BLaER1 (cell line): Measurements from ENCODE around the gene CNIH3.
"Not testable (repeated sequence)": the region's sequence is repeated elsewhere in the genome, so short reads cannot be mapped to it uniquely, and the experiment has no call there.

Experiments
- H3K27ac ChIP-seq: shearing (Covaris generic); formaldehyde crosslinking; 2 replicates; pipeline ENCODE4 v1.8.1; 2022
- H3K27me3 ChIP-seq: shearing (Covaris generic); formaldehyde crosslinking; 2 replicates; pipeline ENCODE4 v1.8.1; 2022
- H3K36me3 ChIP-seq: shearing (Covaris generic); formaldehyde crosslinking; 2 replicates; pipeline ENCODE4 v1.8.1; 2022
- H3K4me1 ChIP-seq: shearing (Covaris generic); formaldehyde crosslinking; 2 replicates; pipeline ENCODE4 v1.8.1; 2022
- H3K4me2 ChIP-seq: shearing (Covaris generic); formaldehyde crosslinking; 2 replicates; pipeline ENCODE4 v1.8.1; 2022
- H3K4me3 ChIP-seq: shearing (Covaris generic); formaldehyde crosslinking; 2 replicates; pipeline ENCODE4 v1.8.1; 2022
- H3K9ac ChIP-seq: shearing (Covaris generic); formaldehyde crosslinking; 2 replicates; pipeline ENCODE4 v1.8.1; 2022
- H3K9me3 ChIP-seq: shearing (Covaris generic); formaldehyde crosslinking; 2 replicates; pipeline ENCODE4 v1.8.1; 2022
- H4K20me1 ChIP-seq: shearing (Covaris generic); formaldehyde crosslinking; 2 replicates; pipeline ENCODE4 v1.8.1; 2022
- Cebpa-rat ChIP-seq: shearing (Covaris generic); IDR thresholded peaks from 2 replicates; pipeline ENCODE4 v1.8.1; 2022

CNIH3 gene

DNA sequence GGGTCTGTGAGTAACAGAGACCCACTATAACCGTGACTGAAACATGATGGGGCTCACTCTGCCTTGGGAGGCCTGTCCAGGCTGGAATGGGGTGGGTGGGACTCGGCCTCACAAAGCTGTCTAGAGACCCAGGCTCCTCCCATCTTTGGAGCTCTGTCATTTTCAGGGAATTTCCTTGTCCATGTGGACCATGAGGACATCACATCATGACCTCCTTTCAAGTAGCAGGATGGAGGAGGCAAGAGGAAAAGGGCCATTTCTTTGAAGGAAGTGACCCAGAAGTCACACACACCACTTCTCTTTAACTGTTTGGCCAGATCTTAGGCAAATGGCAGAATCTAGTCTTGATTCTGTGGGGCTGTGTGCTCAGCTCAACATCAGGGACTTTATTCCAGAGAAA lies 79.9 kb downstream of the CNIH3 start:
- H3K4me3 ChIP-seq, result no peak overlapping the region
- no peaks in the 10 kb centered on the region for H3K27me3 ChIP-seq
- no peaks in the 10 kb centered on the region for H3K4me1 ChIP-seq
- H3K4me2 ChIP-seq, result no peak overlapping the region
- TF ChIP-seq Cebpa-rat, result no peak
- H3K9me3 ChIP-seq, result no peaks in the 10 kb centered on the region
- no peaks in the 10 kb centered on the region for H3K36me3 ChIP-seq
- no peak overlapping the region for H3K27ac ChIP-seq
- H3K9ac ChIP-seq, result no peak overlapping the region
- H4K20me1 ChIP-seq, result no peaks in the 10 kb centered on the region

DNA sequence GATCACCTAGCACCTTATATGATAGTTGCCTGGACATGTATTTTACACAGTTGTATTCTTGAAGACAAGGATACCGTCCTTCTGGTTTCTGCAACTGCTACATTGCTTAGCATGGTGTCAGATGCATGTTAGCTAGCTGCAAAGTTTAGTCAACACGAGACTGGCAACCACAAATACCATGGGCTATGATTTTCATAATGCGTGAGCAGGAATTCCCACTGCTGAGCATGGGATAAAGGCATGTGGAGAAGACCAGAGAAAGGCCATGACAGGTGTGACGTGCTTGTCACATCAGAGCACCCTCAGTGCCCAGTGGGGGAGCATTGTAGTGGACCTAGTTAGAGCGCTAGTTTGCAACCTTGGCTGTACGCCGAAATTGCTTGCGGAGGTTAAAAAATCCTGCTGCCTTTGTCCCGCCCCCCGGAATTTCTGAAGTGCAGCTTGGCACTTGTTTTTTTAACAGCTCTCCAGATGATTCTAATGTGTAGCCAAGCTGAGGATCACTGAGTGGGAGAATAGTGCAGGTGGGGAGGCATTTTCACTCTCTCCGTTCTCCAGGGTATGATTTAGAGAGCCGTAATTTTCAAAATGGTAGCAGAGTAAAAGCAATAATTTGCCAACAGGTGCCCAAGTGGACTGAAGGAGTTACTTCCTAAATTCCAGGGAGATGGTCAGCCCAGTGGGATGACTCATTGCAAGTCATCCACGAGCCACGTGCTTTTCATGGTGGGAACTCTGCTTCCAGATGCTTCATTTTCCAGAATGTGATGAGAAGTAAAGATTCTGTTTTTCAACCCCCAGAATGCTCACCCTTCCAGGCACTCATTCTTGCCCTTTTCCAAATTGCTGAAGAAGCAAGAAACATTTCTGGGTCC lies 81.0 kb downstream of the CNIH3 start:
- H3K27me3 ChIP-seq, result no peaks in the 10 kb centered on the region
- no peak overlapping the region for H3K9ac ChIP-seq
- TF ChIP-seq Cebpa-rat, result no peak
- no peaks in the 10 kb centered on the region for H4K20me1 ChIP-seq
- no peaks in the 10 kb centered on the region for H3K9me3 ChIP-seq
- no peaks in the 10 kb centered on the region for H3K36me3 ChIP-seq
- no peak overlapping the region for H3K4me2 ChIP-seq
- no peaks in the 10 kb centered on the region for H3K4me1 ChIP-seq
- no peak overlapping the region for H3K27ac ChIP-seq
- H3K4me3 ChIP-seq, result no peak overlapping the region

DNA sequence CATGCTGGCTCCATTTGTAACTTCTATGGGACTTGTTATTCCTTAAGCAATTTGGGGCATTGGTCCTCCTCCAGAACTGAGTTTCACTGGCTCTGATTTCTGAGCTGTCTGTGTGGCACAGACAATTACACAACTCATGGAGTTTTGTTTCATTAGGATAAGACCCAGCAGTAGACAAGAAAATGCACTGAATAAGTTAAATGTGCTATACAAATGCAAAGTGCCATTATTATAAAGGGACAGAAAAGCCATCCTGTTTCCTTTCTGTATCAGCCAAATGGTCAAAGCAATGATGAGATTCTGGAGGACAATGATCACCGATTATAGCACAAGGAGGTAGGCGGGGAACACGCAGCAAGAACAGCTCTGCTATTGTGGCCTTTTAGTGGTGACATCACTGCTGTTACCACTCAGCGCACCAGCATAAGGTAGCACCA lies 81.9 kb downstream of the CNIH3 start:
- Histone ChIP-seq H3K27ac (no peak overlapping the region), H3K9me3 (no peaks in the 10 kb centered on the region), H3K36me3 (no peaks in the 10 kb centered on the region), H3K4me1 (no peaks in the 10 kb centered on the region), H4K20me1 (no peaks in the 10 kb centered on the region), H3K4me2 (no peak overlapping the region), H3K9ac (no peak overlapping the region), H3K4me3 (no peak overlapping the region), H3K27me3 (no peaks in the 10 kb centered on the region)
- TF ChIP-seq Cebpa-rat, result no peak

DNA sequence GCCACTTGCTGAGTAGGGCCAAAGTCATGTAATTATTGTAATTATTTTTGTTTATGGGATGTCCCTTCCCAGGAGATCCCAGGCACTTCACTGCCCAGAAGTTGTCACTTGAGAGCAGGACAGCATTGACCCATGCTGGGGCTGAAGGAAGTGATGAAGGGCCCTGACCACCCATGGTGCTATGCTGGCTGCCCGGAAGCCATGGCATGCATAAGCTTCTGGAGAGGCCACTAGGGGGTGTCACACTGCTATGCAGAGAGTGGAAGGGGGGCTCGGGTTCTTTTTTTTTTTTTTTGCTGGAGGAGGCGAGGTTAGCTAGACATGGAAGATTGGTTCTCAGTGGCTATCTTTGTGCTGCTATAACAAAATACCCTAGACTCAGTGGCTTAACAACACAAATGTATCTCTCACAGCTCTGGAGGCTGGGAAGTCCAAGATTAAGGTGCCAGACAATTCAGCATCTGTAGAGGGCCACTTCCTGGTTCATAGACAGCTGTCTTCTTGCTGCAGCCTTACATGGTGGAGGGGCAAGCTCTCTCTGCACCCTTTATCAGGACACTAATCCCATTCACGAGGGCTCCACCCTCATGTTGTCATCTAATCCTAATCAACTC lies 84.9 kb downstream of the CNIH3 start:
- no peaks in the 10 kb centered on the region for H3K27me3 ChIP-seq
- H4K20me1 ChIP-seq, result no peaks in the 10 kb centered on the region
- H3K4me2 ChIP-seq, result no peak overlapping the region
- no peak for TF ChIP-seq Cebpa-rat
- no peaks in the 10 kb centered on the region for H3K36me3 ChIP-seq
- no peak overlapping the region for H3K27ac ChIP-seq
- H3K9ac ChIP-seq, result no peak overlapping the region
- no peaks in the 10 kb centered on the region for H3K9me3 ChIP-seq
- no peak overlapping the region for H3K4me3 ChIP-seq
- no peaks in the 10 kb centered on the region for H3K4me1 ChIP-seq

DNA sequence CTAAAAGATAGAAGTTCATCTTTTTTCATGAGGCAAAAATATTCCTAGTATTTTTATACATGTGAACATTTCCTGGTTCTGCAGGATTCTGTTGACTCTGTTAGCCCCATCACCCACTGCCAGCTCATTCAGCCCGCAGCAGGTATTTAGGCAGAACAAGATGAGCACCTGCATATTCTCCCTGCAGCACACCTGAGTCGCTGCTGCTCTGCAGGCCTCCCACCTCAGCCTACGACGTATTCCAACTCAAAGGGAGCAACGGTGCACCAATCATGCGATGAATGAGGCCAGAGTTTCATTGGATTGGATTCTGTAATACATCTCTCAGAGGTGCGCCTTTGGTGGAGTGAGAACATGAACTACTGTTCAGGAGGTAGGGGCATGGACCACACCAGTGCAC lies 87.6 kb downstream of the CNIH3 start:
- Histone ChIP-seq H4K20me1 (no peaks in the 10 kb centered on the region), H3K4me3 (no peak overlapping the region), H3K36me3 (no peaks in the 10 kb centered on the region), H3K27ac (no peak overlapping the region), H3K4me2 (no peak overlapping the region), H3K27me3 (no peaks in the 10 kb centered on the region), H3K4me1 (no peaks in the 10 kb centered on the region), H3K9ac (no peak overlapping the region), H3K9me3 (no peaks in the 10 kb centered on the region)
- TF ChIP-seq Cebpa-rat, result no peak

DNA sequence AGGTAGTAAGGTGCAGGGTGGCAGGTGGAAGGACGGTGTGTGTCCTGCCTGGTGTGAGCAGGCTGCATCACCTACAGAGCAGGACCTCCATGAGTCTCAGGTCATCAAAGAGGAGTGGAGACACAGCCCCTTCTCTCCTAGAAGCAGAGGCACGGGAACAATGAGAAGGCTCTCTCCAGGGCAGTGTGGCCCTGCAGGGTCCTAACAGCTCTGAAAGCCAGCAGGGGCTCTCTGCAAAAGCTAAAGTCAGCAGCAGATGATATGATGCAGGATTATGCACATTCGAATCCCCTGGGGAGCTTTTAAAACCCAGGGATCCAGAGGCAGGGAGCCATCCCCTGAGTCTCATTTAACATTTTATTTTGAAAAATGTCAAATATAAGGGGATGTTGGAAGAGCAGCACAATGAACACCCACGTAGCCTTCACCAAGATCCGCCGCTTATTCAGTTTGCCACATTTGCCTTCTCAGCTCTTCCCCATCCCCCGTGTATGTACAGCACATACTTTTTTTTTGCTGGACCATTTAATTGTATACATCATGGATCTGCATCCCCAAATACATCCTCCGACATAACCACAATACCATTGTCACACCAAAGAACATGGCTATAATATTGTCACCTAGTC lies 88.1 kb downstream of the CNIH3 start:
- Histone ChIP-seq H3K4me1 (no peaks in the 10 kb centered on the region), H4K20me1 (no peaks in the 10 kb centered on the region), H3K4me2 (no peak overlapping the region), H3K4me3 (no peak overlapping the region), H3K9ac (no peak overlapping the region), H3K9me3 (no peaks in the 10 kb centered on the region), H3K27me3 (no peaks in the 10 kb centered on the region), H3K36me3 (no peaks in the 10 kb centered on the region), H3K27ac (no peak overlapping the region)
- TF ChIP-seq Cebpa-rat, result no peak

DNA sequence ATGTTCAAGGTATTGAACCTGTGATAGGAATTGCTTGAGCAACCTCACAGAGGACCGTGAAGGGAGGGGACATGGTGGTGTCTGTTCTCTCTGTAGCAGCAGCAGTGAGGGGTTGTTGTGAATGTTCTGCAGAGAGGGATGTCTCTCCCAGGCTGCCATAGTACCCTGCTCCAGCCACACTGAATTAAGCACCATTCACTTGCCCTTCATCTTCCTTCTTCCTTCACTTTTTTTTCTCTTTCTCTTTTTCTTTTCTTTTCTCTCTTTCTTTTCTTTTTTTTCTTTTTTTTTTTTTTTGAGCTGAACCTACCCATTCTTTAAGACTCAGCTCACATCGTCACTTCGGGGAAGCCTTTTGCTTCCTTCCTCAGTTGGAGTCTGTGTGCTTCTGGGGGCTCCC lies 89.5 kb downstream of the CNIH3 start:
- H4K20me1 ChIP-seq, result no peaks in the 10 kb centered on the region
- no peak overlapping the region for H3K4me3 ChIP-seq
- no peaks in the 10 kb centered on the region for H3K4me1 ChIP-seq
- no peaks in the 10 kb centered on the region for H3K27me3 ChIP-seq
- H3K9ac ChIP-seq, result no peak overlapping the region
- TF ChIP-seq Cebpa-rat, result no peak
- no peak overlapping the region for H3K4me2 ChIP-seq
- no peak overlapping the region for H3K27ac ChIP-seq
- no peaks in the 10 kb centered on the region for H3K36me3 ChIP-seq
- H3K9me3 ChIP-seq, result no peaks in the 10 kb centered on the region

DNA sequence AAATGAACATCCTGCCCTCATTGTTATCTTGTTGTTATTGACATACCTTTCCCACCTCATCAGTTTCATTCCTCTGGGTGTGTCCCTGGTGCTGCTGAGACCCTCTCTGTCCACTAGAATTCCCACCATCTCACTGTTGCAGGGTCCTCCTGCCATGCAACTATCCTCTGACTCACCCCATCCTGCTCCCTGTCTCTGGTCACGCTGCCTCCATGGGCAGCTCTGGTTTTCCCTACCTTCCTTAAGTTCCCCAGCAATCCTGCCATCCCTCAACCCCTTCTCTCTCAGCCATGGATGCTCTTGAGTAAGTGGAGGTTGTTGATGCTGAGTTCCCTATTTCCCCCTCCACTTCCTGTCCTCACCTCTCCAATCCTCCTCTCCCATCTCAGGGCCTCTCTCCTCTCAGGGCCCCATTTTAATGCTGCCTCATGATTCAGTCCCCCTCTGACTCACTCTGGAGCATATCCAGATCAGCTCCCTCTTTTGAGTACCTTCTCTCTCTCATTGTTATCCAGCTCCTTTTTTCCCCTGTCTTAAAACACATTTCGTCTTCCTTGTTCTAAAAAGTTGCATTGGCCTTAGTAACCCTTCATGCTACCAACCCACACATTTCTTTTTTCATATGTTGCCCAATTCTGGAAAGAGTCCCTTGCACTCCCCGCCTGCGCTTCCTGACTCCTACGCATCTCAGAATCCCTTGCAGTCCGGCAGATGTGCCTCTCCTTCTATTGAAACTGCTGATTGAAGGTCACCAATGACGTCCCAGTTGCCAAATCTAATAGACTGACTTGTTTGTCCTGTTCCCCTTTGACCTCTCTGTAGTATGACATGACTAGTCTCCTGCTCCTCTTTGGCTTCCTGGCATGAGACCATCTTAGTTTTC lies 92.0 kb downstream of the CNIH3 start:
- Histone ChIP-seq H3K4me1 (no peaks in the 10 kb centered on the region), H3K4me3 (no peak overlapping the region), H3K9ac (no peak overlapping the region), H3K4me2 (no peak overlapping the region), H3K9me3 (no peaks in the 10 kb centered on the region), H3K36me3 (no peaks in the 10 kb centered on the region), H3K27me3 (no peaks in the 10 kb centered on the region), H4K20me1 (no peaks in the 10 kb centered on the region), H3K27ac (no peak overlapping the region)
- no peak for TF ChIP-seq Cebpa-rat

DNA sequence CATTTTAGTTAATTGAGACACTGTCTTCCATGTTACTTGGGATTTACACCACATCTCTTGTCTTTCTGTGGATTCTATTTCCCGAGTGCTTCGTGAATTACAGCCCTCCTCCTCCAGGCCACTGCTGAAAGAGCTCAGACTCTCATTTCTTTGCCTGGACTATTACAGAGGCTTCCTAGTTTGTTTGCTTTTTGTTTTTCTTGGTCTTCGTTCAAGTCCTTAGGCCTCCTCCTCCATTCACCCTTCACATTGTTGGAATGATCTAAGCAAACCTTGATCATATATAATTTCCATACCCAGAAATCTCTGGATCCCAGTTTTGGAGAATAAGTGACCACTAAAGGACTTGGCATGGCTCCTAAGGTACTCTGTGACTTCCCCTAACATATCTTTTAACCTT lies 94.1 kb downstream of the CNIH3 start:
- Histone ChIP-seq H3K27me3 (no peaks in the 10 kb centered on the region), H3K27ac (no peak overlapping the region), H3K4me1 (no peaks in the 10 kb centered on the region), H3K4me2 (no peak overlapping the region), H3K36me3 (no peaks in the 10 kb centered on the region), H4K20me1 (no peaks in the 10 kb centered on the region), H3K9ac (no peak overlapping the region), H3K9me3 (no peaks in the 10 kb centered on the region), H3K4me3 (no peak overlapping the region)
- no peak for TF ChIP-seq Cebpa-rat

DNA sequence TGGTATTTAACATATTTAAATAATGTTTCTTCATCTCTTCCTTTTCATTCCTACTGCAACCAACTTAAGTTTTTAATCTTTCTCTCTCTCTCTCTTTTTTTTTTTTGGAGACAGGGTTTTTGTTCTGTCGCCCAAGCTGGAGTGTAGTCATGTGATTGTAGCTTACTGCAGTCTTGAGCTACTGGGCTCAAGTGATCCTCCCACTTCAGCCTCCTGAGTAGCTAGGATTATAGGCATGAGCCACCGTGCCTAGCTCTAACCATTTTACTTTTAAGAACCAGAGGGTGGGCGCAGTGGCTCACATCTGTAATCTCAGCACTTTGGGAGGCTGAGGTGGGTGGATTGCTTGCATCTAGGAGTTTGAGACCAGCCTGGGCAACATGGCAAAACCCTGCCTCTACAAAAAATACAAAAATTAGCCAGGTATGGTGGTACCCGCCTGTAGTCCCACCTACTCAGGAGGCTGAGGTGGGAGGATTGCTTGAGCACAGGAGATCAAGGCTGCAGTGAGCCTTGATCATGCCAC lies 95.2 kb downstream of the CNIH3 start:
- not testable (repeated sequence) for H3K4me1 ChIP-seq, H4K20me1 ChIP-seq, H3K4me2 ChIP-seq, H3K36me3 ChIP-seq, H3K4me3 ChIP-seq, H3K9ac ChIP-seq, H3K27me3 ChIP-seq, H3K9me3 ChIP-seq, H3K27ac ChIP-seq
